ENCODE results near the gene ENOX1. TPM values are rescaled to one million over a fixed set of nuclear protein-coding genes. Genes with fewer than 3 reads are reported as not detected.

Gene ENOX1
- total and polyA plus RNA-seq, 9 of the 15 experiments (the other 6 are each of a cell fraction or from before 2014, with no cell fraction given), result not detected

DNA sequence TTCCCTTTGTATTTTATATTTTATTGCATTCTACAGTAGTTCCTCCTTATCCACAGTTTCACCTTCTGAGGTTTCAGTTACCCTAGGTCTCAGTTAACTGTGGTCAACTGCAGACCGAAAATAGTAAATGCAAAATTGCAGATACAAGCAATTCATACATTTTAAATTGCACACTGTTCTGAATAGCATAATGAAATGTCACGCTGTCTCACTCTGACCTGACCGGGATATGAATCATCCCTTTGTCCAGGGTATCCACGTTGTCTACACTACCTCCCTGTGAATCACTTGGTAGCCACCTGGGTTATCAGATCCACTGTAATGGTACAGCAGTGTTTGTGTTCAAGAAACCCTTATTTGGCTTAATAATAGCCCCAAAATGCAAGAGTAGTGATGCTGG lies 438.4 kb downstream of the ENOX1 start (continued):
- no peak for TF ChIP-seq NR0B1 (IDR thresholded peaks at IDR 0.05; ENCODE audit: partially characterized antibody)

DNA sequence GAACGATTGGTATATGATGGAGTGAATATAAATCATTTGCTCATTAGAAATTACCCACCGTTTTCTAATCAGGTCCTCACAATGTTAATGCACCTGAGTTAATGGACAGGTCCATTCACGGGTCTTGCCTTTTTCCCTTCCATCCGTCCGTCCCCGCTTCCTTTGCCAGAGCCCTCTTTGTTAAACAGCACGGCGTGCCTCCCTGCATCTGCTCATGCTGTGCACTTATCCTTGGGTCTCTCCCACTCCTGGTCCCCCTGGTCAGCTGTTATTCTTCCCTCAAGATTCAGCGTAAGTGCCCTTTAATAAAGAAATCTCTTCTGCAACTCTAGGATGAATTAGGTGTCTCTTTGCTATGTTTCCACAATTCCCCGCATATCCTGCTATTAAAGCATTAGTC lies 438.9 kb downstream of the ENOX1 start:
- 0% methylated on average over 8 of the region's 10 CpGs for WGBS (ENCODE audit: insufficient coverage, low coverage, missing lambda C conversion rate)
- intact Hi-C loops (cut with micrococcal nuclease), result no loop called here
- no peak overlapping the region for H3K4me3 ChIP-seq
- ChIA-PET CTCF (ENCODE audit: low intra/inter-chr PET ratio) (no interaction called here), POLR2A (no interaction called here)
- H3K27ac ChIP-seq (ENCODE audit: extremely low read depth, low read depth, low read length), result no peak overlapping the region
- no peak overlapping the region for H2AFZ ChIP-seq (ENCODE audit: low read depth, low read length)
- DNase-seq (ENCODE audit: extremely low read depth in 1 of 4, low spot score in 3 of 4), result no peak
- no peak for FAIRE-seq
- in situ Hi-C loops (cut with MboI), result no loop called here
- H3K4me1 ChIP-seq (replicated peaks in 1 of 2; ENCODE audit: control insufficient read depth in 2 of 2, insufficient read depth in 2 of 2, low read length in 2 of 2), result no peaks in the 10 kb centered on the region
- H3K9ac ChIP-seq (ENCODE audit: insufficient read depth in 1 of 2, low read depth in 2 of 2, low read length in 2 of 2), result no peak overlapping the region
- H3K4me2 ChIP-seq (ENCODE audit: insufficient read depth, low read length), result no peak overlapping the region
- H4K20me1 ChIP-seq (replicated peaks; ENCODE audit: control insufficient read depth, insufficient read depth, low read length), result no peaks in the 10 kb centered on the region
- H3K79me2 ChIP-seq (ENCODE audit: control insufficient read depth, insufficient read depth, low read length), result no peaks in the 10 kb centered on the region
- no peaks in the 10 kb centered on the region for H3K9me3 ChIP-seq (replicated peaks; ENCODE audit: control insufficient read depth, insufficient read depth, low read depth, low read length)
- H3K27me3 ChIP-seq (ENCODE audit: control insufficient read depth in 2 of 2, insufficient read depth in 2 of 2, low read length in 2 of 2), result no peaks in the 10 kb centered on the region
- no peak for ATAC-seq
- H3K36me3 ChIP-seq (ENCODE audit: control insufficient read depth, insufficient read depth, low read length), result no peaks in the 10 kb centered on the region
- no TSS peak for BruUV-seq (replicated peaks)
- no peaks in the 10 kb centered on the region for H3K9me1 ChIP-seq (ENCODE audit: control insufficient read depth, insufficient read depth, low read length)
- TF ChIP-seq ARID3A (IDR thresholded peaks at IDR 0.05; ENCODE audit: borderline replicate concordance, low read depth, low read length) (no peak), CC2D1A (IDR thresholded peaks at IDR 0.05) (no peak), YY1 (IDR thresholded peaks at IDR 0.05; ENCODE audit: borderline replicate concordance in 1 of 3, control insufficient read depth in 1 of 3, extremely low read depth in 1 of 3, insufficient read depth in 3 of 3, insufficient read length in 1 of 3, insufficient replicate concordance in 2 of 3, low read depth in 1 of 3, low read length in 2 of 3) (no peak), ZNF583 (CRISPR knock-in tag; IDR thresholded peaks at IDR 0.05) (no peak), SRSF7 (optimal IDR thresholded peaks at IDR 0.05; ENCODE audit: low read depth, low read length) (no peak), HDGF (IDR thresholded peaks at IDR 0.05) (no peak)
- TF ChIP-seq, protein P1, sequence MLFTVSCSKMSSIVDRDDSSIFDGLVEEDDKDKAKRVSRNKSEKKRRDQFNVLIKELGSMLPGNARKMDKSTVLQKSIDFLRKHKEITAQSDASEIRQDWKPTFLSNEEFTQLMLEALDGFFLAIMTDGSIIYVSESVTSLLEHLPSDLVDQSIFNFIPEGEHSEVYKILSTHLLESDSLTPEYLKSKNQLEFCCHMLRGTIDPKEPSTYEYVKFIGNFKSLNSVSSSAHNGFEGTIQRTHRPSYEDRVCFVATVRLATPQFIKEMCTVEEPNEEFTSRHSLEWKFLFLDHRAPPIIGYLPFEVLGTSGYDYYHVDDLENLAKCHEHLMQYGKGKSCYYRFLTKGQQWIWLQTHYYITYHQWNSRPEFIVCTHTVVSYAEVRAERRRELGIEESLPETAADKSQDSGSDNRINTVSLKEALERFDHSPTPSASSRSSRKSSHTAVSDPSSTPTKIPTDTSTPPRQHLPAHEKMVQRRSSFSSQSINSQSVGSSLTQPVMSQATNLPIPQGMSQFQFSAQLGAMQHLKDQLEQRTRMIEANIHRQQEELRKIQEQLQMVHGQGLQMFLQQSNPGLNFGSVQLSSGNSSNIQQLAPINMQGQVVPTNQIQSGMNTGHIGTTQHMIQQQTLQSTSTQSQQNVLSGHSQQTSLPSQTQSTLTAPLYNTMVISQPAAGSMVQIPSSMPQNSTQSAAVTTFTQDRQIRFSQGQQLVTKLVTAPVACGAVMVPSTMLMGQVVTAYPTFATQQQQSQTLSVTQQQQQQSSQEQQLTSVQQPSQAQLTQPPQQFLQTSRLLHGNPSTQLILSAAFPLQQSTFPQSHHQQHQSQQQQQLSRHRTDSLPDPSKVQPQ (CRISPR knock-in tag; IDR thresholded peaks at IDR 0.05; ENCODE audit: borderline replicate concordance), result no peak
- TF ChIP-seq, protein P2, sequence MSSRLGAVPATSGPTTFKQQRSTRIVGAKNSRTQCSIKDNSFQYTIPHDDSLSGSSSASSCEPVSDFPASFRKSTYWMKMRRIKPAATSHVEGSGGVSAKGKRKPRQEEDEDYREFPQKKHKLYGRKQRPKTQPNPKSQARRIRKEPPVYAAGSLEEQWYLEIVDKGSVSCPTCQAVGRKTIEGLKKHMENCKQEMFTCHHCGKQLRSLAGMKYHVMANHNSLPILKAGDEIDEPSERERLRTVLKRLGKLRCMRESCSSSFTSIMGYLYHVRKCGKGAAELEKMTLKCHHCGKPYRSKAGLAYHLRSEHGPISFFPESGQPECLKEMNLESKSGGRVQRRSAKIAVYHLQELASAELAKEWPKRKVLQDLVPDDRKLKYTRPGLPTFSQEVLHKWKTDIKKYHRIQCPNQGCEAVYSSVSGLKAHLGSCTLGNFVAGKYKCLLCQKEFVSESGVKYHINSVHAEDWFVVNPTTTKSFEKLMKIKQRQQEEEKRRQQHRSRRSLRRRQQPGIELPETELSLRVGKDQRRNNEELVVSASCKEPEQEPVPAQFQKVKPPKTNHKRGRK (tag; IDR thresholded peaks at IDR 0.05), result no peak
